Endodermal cell (in vitro differentiated cells): ENCODE data around the gene RBBP6. TPM values are rescaled to one million over a fixed set of nuclear protein-coding genes. Genes with fewer than 3 reads are reported as not detected.

ENCODE experiments used
- DNase-seq: peaks from one replicate; pipeline ENCODE4 v3.0.0-alpha.2; 2017
- H3K27ac ChIP-seq: 2 replicates; pipeline ENCODE4 v1.5.1; 2013; ENCODE audit warnings: mild to moderate bottlenecking, low read depth, low read length, moderate library complexity
- H3K27me3 ChIP-seq: 2 replicates; pipeline ENCODE4 v1.6.1; 2013; ENCODE audit warnings: mild to moderate bottlenecking, low read length, moderate library complexity; ENCODE audit not compliant: insufficient read depth, control insufficient read depth, poor library complexity, severe bottlenecking
- H3K36me3 ChIP-seq: 2 replicates; pipeline ENCODE4 v1.7.0; 2013; ENCODE audit warnings: mild to moderate bottlenecking, low read length, moderate library complexity; ENCODE audit not compliant: control insufficient read depth, insufficient read depth
- H3K4me1 ChIP-seq: one replicate; pipeline ENCODE4 v1.7.0; 2013; ENCODE audit warnings: low read length; ENCODE audit not compliant: control insufficient read depth, insufficient read depth
- H3K4me3 ChIP-seq: 2 replicates; pipeline ENCODE4 v1.5.1; 2013; ENCODE audit warnings: mild to moderate bottlenecking, low read length, moderate library complexity
- H3K9ac ChIP-seq: 2 replicates; pipeline ENCODE4 v1.6.1; 2013; ENCODE audit warnings: mild to moderate bottlenecking, low read length, moderate library complexity; ENCODE audit not compliant: poor library complexity, severe bottlenecking; ENCODE audit errors: extremely low read depth
- H3K9me3 ChIP-seq: 2 replicates; pipeline ENCODE4 v1.6.1; 2013; ENCODE audit warnings: mild to moderate bottlenecking, low read length, moderate library complexity; ENCODE audit not compliant: control insufficient read depth
- H3K27ac Mint-ChIP-seq: 2 replicates; pipeline ENCODE4 v1.8.0; 2020; ENCODE audit warnings: mixed read lengths
- H3K27me3 Mint-ChIP-seq: 2 replicates; pipeline ENCODE4 v1.8.0; 2021; ENCODE audit warnings: mild to moderate bottlenecking, mixed read lengths; ENCODE audit not compliant: insufficient read depth
- H3K36me3 Mint-ChIP-seq: 2 replicates; pipeline ENCODE4 v1.8.0; 2020; ENCODE audit warnings: low read depth, mixed read lengths
- H3K4me1 Mint-ChIP-seq: 2 replicates; pipeline ENCODE4 v1.8.0; 2020; ENCODE audit warnings: mixed read lengths
- H3K4me3 Mint-ChIP-seq: 2 replicates; pipeline ENCODE4 v1.8.0; 2020; ENCODE audit warnings: mild to moderate bottlenecking, moderate library complexity, mixed read lengths
- H3K9me3 Mint-ChIP-seq: 2 replicates; pipeline ENCODE4 v1.8.0; 2020; ENCODE audit warnings: mild to moderate bottlenecking, mixed read lengths
- WGBS, 2 experiments: methylation state at CpG; one replicate each; pipeline versions ENCODE4 v1.1.5 to v1.1.7; 2013; ENCODE audit warnings: missing lambda C conversion rate in 2 of 2, mixed read lengths in 1 of 2; ENCODE audit not compliant: insufficient coverage in 1 of 2, insufficient read length in 1 of 2; 5-methylcytosine and 5-hydroxymethylcytosine counted together
- total RNA-seq, 2 donors: library from RNA; stranded (reverse); fragmentation: NEBNext Ultra II Directional in 1 of 2; extraction: Animal tissue kit (Norgen Biotek cat#: 25700) in 1 of 2; gene quantifications; 2 replicates in 1 of 2; 3 replicates in 1 of 2; pipeline ENCODE4 v1.2.1, GENCODE V29; 2021
- TF ChIP-seq, protein P1 (sequence below): fragments of 200-600 bp; sonication (generic); conservative IDR thresholded peaks from 2 replicates; pipeline ENCODE4 v1.5.0; 2021; ENCODE audit warnings: antibody characterized with exemption, mild to moderate bottlenecking

Gene RBBP6
- total RNA-seq, 2 donors from 2014 or later, result 70.3 to 76.6 TPM

DNA sequence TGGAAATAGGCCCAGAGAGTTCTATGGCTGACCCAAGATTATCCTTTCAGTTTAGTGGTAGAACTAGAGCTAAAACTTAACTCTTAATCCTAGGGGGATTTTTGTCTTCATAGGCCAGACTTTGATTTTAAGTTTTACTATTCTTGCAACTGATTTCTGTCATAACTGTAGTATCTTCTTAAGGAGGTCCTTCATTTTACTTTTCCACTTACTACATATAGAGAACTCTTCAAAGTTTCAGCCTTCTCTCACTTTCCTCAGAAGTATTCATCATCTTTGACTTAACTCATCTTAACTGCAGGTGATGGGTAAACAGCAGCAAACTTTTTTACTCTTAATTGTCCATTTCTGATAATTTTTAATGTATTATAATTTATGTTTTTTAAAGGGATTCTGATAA, 23.4 kb downstream of the RBBP6 start:
- DNase-seq, result no peak
- H3K9ac ChIP-seq, result no peak overlapping the region
- Mint-ChIP-seq H3K9me3 (no peaks in the 10 kb centered on the region), H3K27ac (no peak overlapping the region), H3K4me3 (no peak overlapping the region), H3K4me1 (no peaks in the 10 kb centered on the region), H3K36me3 (peaks cover 80% of the 10 kb centered on the region), H3K27me3 (no peaks in the 10 kb centered on the region)
- peaks cover 98% of the 10 kb centered on the region for H3K36me3 ChIP-seq
- H3K4me1 ChIP-seq, result no peaks in the 10 kb centered on the region
- no peaks in the 10 kb centered on the region for H3K9me3 ChIP-seq
- H3K27me3 ChIP-seq, result no peaks in the 10 kb centered on the region
- H3K27ac ChIP-seq, result no peak overlapping the region
- TF ChIP-seq, protein P1, sequence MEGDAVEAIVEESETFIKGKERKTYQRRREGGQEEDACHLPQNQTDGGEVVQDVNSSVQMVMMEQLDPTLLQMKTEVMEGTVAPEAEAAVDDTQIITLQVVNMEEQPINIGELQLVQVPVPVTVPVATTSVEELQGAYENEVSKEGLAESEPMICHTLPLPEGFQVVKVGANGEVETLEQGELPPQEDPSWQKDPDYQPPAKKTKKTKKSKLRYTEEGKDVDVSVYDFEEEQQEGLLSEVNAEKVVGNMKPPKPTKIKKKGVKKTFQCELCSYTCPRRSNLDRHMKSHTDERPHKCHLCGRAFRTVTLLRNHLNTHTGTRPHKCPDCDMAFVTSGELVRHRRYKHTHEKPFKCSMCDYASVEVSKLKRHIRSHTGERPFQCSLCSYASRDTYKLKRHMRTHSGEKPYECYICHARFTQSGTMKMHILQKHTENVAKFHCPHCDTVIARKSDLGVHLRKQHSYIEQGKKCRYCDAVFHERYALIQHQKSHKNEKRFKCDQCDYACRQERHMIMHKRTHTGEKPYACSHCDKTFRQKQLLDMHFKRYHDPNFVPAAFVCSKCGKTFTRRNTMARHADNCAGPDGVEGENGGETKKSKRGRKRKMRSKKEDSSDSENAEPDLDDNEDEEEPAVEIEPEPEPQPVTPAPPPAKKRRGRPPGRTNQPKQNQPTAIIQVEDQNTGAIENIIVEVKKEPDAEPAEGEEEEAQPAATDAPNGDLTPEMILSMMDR, result no peak
- no peak overlapping the region for H3K4me3 ChIP-seq

DNA sequence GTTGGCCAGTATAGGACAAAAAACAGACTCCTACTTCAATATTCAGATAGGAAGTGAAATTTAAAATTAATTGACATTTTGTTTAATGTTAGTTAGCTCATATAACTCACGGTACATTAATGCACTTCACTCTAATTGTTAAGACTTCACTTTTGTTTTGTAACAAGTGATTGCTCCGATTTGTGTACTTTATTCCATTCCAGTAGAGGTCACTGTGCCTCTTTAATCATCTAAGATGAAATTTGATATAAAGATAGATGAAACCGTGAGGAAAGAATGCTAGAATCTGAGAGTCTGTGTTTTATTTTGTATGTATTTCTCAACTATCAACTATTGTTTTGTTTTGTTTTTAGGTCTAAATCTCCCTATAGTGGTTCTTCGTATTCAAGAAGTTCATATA, 29.0 kb downstream of the RBBP6 start:
- 86 to 90% methylated on average over 2 to 4 of the region's 4 CpGs for WGBS, 2 experiments
- no peak overlapping the region for H3K4me3 Mint-ChIP-seq
- TF ChIP-seq, protein P1, result peak; percentile 42
- H3K27me3 Mint-ChIP-seq, result no peaks in the 10 kb centered on the region
- H3K9ac ChIP-seq, result no peak overlapping the region
- no peak overlapping the region for H3K27ac ChIP-seq
- H3K4me3 ChIP-seq, result no peak overlapping the region
- peaks cover 2% of the 10 kb centered on the region for H3K4me1 Mint-ChIP-seq
- H3K27me3 ChIP-seq, result no peaks in the 10 kb centered on the region
- no peak for DNase-seq
- H3K9me3 Mint-ChIP-seq, result peaks cover 30% of the 10 kb centered on the region
- H3K4me1 ChIP-seq, result no peaks in the 10 kb centered on the region
- H3K9me3 ChIP-seq, result peaks cover 51% of the 10 kb centered on the region
- peaks cover 98% of the 10 kb centered on the region for H3K36me3 ChIP-seq
- peaks cover 91% of the 10 kb centered on the region for H3K36me3 Mint-ChIP-seq
- H3K27ac Mint-ChIP-seq, result no peak overlapping the region

DNA sequence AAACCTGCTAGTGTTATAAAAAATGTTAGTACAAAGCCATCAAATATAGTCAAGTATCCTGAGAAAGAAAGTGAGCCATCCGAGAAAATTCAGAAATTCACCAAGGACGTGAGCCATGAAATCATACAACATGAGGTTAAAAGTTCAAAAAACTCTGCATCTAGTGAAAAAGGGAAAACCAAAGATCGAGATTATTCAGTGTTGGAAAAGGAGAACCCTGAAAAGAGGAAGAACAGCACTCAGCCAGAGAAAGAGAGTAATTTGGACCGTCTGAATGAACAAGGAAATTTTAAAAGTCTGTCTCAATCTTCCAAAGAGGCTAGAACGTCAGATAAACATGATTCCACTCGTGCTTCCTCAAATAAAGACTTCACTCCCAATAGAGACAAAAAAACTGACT, 31.7 kb downstream of the RBBP6 start:
- DNase-seq, result no peak
- Histone ChIP-seq H3K9ac (no peak overlapping the region), H3K27ac (no peak overlapping the region), H3K36me3 (peaks cover 71% of the 10 kb centered on the region), H3K4me1 (no peaks in the 10 kb centered on the region), H3K9me3 (peaks cover 51% of the 10 kb centered on the region), H3K27me3 (no peaks in the 10 kb centered on the region), H3K4me3 (no peak overlapping the region)
- peaks cover 77% of the 10 kb centered on the region for H3K36me3 Mint-ChIP-seq
- no peak overlapping the region for H3K4me3 Mint-ChIP-seq
- H3K9me3 Mint-ChIP-seq, result peaks cover 47% of the 10 kb centered on the region
- H3K27ac Mint-ChIP-seq, result no peak overlapping the region
- TF ChIP-seq, protein P1, result no peak
- no peaks in the 10 kb centered on the region for H3K27me3 Mint-ChIP-seq
- H3K4me1 Mint-ChIP-seq, result peaks cover 2% of the 10 kb centered on the region
- WGBS, 2 experiments, result 94 to 95% methylated on average over 6 of the region's 6 CpGs
